HG03097 (cell line): ENCODE results near the gene PRRG1.
"Not testable (repeated sequence)": the region's sequence is repeated elsewhere in the genome, so short reads cannot be mapped to it uniquely, and the experiment has no call there.

ENCODE experiments used
- ATAC-seq: cut with Tn5 transposase; IDR thresholded peaks from one replicate; pipeline ENCODE4 v1.9.1; 2021; ENCODE audit not compliant: unreplicated experiment, low FRiP score

The PRRG1 gene

DNA sequence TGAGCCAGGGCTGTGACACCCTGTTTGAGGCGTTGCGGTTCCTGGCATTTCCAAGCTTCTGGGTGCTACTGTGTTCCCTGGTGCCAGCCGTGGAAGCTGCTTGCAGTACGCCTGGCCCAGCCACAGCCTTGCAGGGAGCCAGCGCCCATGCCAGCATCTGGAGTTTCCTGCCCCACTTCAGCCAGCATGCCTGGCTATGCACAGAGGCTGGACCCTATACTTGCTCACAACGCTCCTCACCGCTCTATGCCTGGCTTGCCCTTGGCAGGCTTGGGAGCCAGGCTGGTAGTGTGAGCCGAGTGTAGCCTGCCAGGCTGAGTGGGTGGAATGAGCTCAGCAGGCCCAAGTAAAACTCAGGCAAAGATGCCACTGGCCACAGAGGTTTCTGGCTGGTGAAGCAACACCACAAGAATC, 22.4 kb downstream of the PRRG1 start:
- ATAC-seq = no peak

DNA sequence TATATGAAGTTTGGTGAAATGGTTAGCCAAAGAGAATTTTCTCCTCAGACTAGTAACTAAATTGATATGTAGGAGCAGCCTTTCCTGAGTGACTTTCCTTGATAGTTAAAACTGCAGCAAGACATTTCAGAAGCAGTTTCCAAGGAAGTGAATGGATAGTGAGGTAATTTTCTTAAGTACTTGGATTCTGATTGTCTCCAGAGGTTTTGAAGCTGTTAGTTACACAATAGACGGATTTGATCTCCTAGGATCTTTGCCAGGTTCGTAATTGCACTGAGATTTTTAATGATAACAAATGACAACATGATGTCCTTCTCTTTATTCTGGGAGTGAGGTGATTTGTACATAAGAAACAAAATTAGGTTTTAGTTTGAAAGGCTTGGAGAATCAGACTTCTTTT, 29.2 kb downstream of the PRRG1 start:
- ATAC-seq = no peak

DNA sequence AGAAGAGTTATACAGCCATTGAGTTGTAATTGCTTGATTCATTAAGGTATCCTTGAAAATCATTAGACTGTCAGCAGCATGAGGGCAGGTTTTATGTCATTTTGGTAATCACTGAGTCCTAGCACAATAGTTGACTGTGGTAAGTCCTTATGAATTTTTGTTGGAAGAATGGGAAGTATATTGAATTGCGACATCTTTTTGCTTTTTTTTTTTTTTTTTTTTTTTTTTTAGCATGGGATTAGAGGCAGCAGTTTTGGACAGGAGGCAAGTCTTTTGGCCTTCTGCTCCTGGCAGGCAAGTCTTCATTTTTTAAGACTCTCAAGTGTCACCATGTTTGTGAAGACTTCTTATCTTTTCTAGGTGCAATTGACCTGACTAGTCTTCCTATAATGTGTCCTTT, 29.7 kb downstream of the PRRG1 start:
- ATAC-seq = no peak

DNA sequence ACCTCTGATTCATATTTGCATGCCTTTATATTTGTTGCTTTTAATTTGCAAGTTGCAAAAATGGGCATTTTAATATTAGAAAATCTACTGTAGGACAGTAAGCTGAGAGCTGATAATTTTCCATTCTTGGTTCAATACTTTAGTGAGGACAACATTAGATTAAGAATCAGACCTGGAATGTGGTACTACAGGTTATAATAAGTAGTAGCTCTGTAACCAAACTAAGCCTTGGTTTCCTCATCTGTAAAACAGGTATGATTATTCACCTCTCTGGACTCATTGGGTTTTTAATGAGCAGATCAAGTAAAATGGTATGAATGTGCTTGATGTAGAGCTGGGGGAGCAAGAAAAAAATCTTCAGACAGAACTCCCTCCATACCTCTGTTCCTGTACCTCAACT, 31.1 kb downstream of the PRRG1 start:
- ATAC-seq = no peak

DNA sequence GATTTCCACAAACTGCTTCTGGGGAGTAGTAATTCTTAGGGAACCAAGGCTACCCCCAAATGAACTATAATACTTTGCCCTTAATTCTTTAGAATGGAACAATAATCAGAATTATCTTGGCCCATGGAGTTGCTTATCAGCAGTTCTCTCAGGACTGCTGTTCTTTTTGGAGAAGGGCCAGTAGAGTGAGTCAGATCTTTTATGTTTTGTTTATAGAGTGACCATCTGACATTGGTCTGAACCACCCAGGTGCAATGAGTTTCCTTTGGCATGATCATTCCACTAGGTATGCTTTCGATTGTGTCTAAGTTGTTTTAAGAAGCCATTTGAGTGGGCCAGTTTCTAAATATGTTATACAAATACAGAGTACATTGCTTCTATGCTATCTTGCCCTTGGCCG, 31.8 kb downstream of the PRRG1 start:
- ATAC-seq = no peak

DNA sequence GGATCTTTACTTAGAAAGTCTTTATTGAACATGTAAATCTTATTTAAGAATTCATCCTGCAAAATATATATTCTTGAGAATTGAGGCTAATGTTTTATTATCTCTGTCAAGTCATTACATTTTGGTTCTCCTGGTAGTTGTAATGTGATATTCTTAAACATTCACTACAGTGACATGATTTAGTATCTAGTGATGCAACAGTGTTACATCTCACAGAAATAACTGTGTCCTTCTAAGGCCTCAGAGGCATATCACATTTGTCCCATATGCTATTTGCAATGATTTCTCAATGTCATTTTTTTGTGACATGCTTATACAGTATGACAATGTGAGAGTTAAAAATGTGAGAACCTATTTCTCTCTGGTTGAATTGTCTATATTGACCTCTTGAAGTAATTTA, 34.1 kb downstream of the PRRG1 start:
- ATAC-seq = no peak

DNA sequence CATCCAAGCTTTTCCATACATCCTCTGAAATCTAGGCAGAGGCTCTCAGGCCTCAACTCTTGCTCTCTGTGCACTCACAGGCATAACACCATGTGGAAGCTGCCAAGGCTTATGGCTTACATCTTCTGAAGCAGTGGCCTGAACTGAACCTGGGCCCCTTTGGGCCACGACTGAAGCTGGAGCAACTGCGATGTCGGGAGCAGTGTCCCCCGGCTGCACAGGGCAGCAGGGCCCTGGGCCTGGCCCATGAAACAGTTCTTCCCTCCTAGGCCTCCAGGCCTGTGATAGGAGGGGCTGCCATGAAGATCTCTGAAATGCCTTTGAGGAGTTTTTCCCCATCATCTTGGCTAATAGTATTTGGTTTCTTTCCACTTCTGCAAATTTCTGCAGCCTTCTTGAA, 39.2 kb downstream of the PRRG1 start:
- no peak for ATAC-seq

DNA sequence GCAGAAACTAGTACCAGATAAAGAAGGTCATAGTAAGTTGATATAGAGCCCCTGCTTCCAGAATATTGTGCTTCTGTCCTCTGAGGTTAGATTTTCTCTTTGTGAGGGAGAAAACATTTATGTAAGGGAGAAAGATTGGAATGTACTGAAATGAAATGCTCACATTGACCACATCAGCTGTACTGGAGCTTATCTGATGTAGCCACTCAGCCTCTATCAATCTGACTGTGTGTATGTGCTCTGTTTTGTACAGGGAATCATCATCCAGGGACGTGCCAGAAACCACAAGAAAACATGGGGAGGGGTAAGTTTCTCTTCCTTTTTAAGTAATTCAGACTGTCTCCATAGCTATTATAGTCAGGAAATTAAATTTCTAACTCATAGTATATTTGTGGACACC, 56.8 kb downstream of the PRRG1 start:
- ATAC-seq = no peak

DNA sequence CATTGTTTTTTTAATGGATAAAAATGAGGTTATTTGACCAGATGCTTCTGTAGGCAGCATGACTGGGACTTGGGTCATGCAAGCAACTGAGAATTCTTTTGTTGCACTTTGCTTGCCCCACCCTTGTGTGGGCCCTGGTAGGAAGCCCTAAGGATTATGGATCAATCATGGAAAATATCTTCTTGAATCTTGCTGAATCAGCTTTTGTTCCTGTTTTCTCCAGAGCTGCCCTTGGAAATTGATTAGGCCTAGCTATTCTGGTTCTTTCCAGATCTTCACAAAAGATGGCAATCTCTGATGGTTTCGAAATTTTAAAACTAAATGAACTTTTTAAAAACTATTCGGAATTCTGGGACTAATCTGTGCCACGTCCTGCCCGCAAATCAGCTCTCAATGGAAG, 58.6 kb downstream of the PRRG1 start:
- ATAC-seq = no peak

DNA sequence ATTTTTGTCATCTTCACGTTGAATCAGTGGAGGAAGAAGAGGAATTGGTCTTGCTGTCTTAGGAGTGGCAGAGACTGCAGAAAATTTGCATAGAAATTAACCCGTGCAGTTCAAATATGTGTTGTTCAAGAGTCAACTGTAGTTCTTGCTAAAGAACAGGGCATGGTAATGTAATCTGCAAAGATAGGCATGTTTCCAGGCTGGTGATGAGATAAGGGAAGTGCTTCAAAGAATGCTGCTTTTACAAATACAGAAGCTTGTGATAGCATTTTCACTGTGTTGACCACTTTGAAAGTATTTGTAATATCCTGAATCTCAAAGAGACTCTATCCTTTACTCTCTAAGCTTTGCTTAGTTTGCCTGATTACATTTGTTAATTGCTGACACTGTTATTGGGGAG, 60.1 kb downstream of the PRRG1 start:
- no peak for ATAC-seq

DNA sequence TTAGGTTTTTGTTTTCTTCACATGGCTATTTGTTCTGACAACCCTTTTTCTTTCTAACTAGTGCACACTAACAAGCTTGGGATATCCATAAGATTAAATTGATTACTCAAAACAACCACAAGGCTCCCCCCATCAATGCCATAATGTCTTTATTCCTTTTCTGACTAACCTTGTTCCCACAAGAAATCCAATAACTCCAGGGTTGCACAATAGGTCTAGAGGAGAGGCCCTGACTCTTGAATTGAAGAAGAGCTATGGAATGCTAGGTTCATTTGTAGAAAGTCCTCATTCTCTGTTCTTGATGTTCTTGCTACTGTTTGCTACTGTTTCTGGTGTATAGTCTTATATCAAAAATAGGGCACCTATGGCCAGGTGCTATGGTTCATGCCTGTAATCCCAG, 71.0 kb downstream of the PRRG1 start:
- ATAC-seq = no peak

DNA sequence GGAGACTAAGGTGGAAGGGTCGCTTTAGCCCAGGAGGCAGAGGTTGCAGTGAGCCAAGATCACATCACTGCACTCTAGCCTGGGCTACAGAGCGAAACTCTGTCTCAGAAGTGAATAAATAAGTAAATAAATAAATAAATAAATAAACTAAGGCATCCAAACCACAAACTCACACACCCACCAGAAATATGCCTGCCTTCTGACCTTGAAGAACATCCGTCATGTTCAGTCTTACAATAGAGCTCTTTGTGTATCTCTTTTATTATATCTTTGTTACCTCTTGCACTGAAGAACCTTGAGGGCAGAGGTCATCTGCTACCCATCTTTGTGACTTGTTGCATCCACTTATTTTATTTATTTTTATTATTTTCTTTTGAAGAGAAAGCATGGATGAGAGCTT, 71.6 kb downstream of the PRRG1 start:
- ATAC-seq = no peak

DNA sequence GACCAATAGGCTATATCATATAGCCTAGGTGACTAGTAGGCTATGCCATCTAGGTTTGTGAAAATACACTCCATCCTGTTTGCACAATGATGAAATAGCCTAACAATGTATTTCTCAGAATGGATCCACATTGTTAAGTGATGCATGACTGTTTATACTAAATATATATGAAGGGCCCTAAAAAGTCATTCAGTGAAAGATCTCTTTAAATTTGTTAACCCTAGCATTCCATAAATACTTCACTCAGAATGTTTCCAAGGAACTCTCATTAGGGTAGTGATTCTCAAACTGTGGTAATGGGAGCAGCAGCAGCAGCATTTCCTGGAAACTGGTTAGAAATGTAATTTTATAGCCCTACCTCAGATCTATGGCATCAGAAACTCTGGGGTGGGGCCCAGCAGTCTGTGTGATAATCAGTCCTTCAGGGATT, 74.9 kb downstream of the PRRG1 start:
- no peak for ATAC-seq

DNA sequence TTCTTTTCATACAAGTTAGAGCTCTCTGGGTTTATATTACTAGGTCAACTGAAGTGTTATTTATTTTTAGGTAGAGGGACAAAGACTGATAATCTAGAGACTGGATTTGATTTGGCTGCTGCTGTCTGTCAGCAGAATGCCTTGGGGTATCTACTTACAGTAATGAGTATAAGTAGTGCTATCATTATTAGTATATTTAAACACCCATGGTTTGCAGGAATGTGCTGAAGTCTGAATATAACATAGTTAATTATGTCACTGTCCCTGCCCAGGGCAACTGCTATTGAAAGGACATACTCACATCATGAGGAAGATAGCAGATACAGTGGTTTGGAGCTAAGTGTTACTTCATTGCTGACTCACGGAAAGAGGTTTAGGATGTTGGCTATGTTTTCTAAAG, 76.2 kb downstream of the PRRG1 start:
- ATAC-seq = no peak

DNA sequence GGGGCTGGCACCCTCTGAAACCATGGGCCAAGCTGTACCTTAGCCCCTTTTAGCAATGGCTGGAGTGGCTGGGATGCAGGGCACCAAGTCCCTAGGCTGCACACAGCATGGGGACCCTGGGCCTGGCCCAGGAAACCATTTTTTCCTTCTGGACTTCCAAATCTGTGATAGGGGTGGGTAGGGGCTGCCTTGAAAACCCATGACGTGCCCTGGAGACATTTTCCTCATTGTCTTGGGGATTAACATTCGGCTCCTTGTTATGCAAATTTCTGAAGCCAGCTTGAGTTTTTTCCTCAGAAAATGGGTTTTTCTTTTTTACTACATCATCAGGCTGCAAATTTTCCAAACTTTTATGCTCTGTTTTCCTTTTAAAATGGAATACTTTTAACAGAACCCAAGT, 79.8 kb downstream of the PRRG1 start:
- ATAC-seq = not testable (repeated sequence)

DNA sequence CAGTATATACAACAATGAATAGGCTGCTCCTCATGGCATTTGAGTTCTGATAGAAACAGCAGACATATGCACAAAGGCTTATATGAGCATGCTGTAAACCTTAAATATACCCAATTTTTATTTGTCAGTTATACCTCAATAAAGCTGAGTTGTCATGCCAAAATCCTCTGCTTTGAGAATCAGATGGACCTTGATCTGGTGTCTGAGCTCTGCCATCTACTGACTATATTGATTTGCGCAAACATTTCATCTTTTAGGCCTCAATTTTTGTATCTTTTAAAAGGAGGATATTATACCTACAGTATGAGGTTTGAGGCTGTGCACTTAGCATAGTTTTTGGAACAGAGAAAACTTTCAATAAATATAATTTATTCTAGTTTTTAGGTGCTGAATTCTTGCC, 85.2 kb downstream of the PRRG1 start:
- no peak for ATAC-seq

DNA sequence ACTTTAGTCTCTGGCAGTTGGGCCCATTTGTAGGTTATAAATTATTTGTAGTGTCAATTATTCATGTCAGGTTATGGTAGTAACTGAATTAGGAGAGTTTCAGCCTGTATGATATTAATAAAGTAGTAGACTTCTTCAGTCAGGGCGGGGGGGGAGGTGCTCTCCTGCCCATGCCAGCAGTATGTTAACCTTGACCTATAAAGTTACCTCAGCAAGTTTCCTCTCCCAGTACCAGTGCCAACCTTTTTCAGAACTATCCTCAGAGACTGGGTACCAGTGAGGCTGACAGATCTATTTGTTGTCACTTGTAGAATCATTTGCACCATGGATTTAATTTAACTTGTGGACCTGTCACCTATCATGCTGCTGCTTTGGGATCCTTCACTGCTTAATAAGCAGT, 88.0 kb downstream of the PRRG1 start:
- no peak for ATAC-seq

DNA sequence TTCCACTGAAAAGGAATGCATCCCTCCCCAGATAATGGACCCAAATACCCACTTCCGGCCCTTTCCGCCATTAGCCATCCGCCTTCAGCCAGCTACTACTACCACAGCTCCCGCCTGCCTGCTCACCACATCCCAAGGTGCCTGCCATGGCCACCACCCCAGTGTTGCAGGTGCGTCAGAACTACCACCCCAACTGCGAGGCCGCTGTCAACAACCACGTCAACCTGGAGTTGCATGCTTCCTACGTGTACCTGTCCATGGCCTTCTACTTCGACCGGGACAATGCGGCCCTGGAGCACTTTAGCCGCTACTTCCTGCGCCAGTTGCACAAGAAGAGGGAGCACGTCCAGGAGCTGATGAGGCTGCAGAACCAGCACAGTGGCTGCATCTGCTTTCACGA, 92.2 kb downstream of the PRRG1 start:
- ATAC-seq = no peak

DNA sequence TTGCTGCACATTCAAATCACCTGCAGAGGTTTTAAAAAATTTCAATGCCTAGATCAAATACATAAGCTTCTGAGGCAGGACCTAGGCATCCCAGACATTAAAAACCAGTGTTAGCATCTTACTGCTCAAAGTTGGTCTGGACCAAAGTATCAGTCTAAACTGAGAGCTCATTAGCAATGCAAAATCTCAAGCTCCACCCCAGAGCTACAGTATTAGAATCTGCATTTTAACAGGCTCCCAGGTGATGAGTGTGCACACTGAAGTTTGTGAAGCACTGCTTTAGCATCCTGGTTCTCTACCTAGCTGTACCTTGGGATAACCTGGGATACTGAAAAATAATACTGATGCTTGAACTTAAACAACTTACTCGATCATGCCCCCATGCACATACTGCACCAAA, 96.0 kb downstream of the PRRG1 start:
- ATAC-seq = no peak

DNA sequence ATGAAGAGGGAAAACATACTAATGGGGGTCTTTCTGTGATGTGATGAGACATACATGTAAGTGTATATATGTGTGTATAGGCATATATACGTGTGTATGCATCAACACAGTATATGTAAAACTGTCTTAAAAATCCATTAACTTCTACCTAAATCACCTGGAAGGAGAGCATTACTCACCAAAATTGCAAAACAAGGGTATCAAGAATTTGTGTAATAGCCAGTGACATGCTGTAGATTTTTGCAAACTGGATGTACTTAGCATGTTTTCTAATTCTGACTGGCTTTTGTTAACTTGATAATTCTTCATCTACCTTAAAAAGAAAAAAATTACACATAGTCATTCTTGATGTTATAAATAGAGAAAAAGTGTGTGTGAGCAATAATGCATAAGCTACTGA, 104.7 kb downstream of the PRRG1 start:
- ATAC-seq = no peak

DNA sequence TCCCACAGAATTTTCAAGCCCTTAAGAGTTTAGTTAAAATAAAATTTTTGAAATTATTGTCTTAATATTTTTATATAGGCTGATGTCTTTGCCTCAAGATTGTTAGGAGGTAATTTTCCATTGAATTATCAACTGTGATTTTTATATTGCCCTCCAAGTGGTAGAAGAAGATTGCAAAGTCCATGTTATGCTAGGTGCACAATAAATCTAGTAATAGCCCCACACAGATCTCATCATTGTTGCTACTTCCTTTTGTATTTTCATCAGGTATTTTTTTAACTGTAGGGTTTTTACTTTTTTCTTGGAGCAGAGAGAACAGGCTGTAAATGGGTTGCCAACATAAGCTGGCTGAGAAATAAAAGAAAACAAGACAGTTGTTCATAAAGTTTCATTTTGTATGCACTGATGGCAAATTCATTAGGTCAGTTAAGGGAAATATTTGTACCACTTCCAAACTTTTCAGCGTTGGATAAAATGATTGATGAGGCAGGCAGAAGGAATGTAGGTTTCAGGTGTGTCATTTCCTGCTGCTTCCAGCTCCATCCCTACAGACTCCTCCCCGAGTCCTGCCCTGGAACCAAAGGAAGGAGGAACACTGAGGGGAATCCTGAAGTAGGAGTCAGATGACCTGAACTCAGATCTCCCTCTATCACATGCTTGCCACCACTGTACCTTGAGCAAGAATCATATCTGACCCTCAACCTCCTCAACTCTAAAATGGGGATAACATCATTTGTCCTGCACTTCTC, 105.5 kb downstream of the PRRG1 start:
- no peak for ATAC-seq

DNA sequence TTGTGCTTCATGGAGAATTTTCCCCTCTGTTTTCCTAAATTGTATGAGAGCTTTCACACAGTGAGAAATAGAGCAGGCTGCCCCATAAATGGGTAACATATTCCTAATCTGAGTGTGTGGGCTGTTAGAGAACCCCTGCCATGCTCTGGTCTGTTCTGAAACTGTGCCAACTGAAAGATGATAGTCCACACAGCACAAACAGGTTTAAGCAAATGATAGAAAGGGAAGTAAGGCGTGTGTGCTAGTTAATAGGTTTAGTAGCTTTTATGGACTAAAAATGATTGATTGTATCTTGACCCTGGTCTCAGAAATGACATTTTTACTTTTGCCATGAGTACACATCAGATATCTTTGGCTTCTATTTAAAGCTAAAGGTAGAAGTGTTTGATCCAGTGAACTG, 106.2 kb downstream of the PRRG1 start:
- ATAC-seq = no peak

DNA sequence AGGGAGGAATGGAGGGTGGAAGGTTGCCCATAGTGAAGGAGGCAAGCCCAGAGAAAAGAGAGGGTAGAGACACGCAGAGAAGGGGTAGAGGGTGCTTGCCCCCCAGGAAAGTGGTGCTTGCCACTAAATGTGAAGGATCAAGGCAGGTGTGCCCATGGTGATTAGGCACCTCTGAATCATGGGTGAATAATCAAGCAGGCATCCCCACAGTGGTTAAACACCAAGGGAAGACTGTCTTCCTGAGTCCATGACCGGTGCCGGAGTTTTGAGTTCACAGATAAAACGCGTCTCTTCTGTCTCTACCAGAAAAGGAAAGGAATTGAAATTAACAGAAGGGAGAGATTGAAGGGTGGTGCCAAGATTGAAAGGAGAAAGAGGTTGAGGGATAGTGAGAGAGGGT, 111.1 kb downstream of the PRRG1 start:
- ATAC-seq = not testable (repeated sequence)
